ENCODE measurements around the gene PKM. TPM values are rescaled to one million over a fixed set of nuclear protein-coding genes. Genes with fewer than 3 reads are reported as not detected.

The PKM gene
- total RNA-seq, 1 donor from 2014 or later: 1,059 TPM

DNA sequence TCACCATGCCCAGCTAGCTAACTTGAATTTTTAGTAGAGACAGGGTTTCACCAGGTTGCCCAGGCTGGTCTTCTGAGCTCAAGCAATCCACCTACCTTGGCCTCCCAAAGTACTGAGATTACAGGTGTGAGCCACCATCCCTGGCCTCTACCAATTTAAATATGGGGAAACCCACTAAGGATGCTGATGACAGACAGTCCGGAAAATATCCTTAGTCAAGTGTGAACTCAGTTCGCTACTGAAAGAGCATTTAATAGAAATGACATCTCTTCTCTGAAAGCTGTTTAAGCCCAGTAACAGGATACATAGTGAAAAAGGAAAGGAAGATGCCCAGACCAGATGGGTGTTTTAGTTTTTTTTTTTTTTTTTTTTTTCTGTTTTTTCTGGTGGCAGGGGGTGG, 25.7 kb downstream of the PKM start:
- DNase-seq (no peak), ATAC-seq (no peak)
- intact Hi-C loops (cut with micrococcal nuclease): no loop called here

- DNase-seq (peak; percentile 86), ATAC-seq (peak; percentile 89)
- intact Hi-C loops (cut with micrococcal nuclease): no loop called here
These were observed 27.5 kb downstream of the PKM start for GRCh38 chr15:72203507-72203837.

DNA sequence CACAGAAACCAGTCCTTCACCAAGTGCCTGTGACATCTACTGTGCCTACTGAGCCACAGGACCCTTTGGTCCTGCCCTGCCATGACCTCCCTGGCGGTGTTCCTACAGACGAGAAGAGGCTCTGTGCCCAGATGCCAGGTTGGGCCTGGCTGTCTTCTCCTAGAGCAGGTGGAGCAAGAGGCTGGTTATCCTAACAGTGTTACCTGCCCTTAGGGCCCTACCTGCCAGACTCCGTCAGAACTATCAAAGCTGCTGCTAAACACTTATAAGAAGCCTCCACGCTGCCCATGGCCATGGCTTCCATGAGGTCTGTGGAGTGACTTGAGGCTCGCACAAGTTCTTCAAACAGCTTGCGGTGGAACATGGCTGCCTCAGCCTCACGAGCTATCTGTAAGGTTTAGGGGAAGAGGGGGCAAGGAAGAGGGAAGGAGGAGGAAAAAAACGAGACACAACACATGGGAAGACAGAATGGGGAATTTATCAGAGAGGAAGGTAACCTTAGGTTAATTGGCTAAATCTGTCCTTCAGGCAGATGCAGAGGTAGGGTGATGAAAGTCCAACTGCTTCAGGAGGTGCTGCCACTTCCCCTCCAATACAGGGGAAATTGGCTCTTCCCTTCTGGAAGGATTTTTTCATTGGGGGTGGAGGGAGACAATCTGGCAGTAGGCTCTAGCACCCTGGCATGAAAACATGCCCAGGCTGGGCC, 28.0 kb downstream of the PKM start:
- intact Hi-C loops (cut with micrococcal nuclease): no loop called here
- ATAC-seq (no peak), DNase-seq (no peak)

DNA sequence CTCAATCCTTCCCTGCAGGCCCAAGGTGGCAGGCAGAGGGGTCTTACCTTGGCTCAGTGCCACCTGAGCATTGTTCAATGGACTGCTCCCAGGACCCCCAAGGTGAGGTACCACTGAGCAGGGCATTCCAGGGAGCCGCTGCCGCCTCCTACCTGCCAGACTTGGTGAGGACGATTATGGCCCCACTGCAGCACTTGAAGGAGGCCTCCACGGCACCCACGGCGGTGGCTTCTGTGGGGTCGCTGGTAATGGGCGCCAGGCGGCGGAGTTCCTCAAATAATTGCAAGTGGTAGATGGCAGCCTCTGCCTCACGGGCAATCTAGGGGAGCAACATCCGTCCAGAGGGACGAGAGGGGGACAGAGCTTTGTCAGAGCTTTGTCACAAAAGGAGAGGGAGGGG, 28.7 kb downstream of the PKM start:
- ATAC-seq: no peak
- DNase-seq: no peak
- intact Hi-C loops (cut with micrococcal nuclease): no loop called here

GRCh38 chr15:72201391-72201921, 29.5 kb downstream of the PKM start:
- intact Hi-C loops (cut with micrococcal nuclease): no loop called here
- DNase-seq (peak; percentile 34), ATAC-seq (no peak)

GRCh38 chr15:72200395-72201237, 30.4 kb downstream of the PKM start:
- DNase-seq (no peak), ATAC-seq (no peak)
- intact Hi-C loops (cut with micrococcal nuclease): no loop called here

GRCh38 chr15:72199721-72200212, 31.2 kb downstream of the PKM start:
- ATAC-seq (peak; percentile 60), DNase-seq (peak; percentile 77)
- intact Hi-C loops (cut with micrococcal nuclease): no loop called here

- DNase-seq (no peak), ATAC-seq (no peak)
- intact Hi-C loops (cut with micrococcal nuclease): no loop called here
These were observed 31.8 kb downstream of the PKM start for GRCh38 chr15:72199205-72199515.

- ATAC-seq (no peak), DNase-seq (no peak)
- intact Hi-C loops (cut with micrococcal nuclease): no loop called here
These were observed 32.4 kb downstream of the PKM start for GRCh38 chr15:72198356-72199204.

DNA sequence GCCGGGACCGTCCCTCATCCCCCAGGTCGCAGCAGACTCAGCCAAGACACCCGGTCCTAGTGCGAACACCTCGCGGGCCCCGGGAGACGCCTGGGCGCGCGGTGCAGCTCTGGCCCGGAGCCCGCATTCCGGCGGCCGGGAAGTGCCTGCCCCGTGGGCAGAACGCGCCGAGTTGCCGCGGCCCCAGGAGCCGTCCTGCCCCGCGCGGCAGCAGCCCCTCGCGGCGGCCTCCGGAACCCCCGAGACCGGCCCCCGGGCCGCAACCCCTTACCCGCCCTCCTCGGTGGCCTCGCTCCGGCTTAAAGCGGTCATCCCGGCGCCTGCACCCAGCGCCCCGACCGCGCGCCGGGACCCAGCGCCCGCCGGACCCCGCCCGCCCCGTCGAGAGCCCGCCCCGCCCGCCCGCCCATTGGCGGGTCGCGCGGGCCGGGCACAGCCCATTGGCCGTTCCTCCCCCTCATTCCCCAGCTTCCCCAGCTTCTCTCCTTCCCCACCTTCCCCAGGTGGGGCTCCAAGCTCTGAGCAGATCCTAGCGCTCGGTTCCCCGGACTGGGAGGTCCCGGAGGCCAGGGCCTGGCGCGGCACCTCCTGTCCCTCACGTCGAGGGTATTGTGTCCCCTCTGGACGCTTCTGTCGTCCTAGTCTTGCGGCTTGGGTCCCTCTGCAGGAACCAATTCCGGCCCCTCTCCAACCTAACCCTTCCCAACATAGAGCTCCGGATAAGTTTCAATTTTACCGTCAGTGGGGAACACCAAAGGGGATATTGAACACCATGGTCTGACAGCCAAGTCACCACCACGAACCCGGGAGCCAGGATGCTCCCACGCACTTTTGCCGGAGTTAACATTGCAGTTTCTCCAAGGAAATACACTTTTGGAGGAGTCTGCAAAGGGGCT, 33.3 kb downstream of the PKM start, which contains the start of gene GRAMD2A:
TSS of gene GRAMD2A (minus strand) at position 328 of the 896 bp plus-strand sequence.
- DNase-seq: peak; percentile 53
- ATAC-seq: peak; percentile 42
- intact Hi-C loops (cut with micrococcal nuclease): no loop called here

DNA sequence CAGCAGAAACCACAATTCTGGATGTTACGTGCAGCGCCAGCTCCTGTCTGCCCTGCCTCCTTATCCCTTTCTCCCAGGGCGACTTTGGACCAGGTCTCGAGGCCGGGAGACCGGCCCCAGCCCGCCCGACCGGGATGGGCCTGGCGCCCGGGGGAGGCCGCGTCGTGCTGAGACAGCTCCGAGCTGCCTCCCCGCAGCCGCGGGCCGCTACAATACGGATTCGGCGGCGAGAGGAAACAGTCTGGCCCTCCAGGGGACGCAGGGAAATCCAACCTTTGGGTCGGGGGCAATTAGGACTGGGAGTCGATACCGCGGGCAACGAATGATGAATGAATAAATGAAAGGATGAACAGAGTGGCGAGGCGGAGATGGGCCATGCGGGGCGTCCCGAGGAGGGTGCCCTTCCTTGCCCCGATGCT, 33.9 kb downstream of the PKM start:
- no peak for DNase-seq
- intact Hi-C loops (cut with micrococcal nuclease): no loop called here
- no peak for ATAC-seq

- ATAC-seq: no peak
- intact Hi-C loops (cut with micrococcal nuclease): no loop called here
- DNase-seq: no peak
These were observed 34.5 kb downstream of the PKM start for GRCh38 chr15:72196409-72197040.

DNA sequence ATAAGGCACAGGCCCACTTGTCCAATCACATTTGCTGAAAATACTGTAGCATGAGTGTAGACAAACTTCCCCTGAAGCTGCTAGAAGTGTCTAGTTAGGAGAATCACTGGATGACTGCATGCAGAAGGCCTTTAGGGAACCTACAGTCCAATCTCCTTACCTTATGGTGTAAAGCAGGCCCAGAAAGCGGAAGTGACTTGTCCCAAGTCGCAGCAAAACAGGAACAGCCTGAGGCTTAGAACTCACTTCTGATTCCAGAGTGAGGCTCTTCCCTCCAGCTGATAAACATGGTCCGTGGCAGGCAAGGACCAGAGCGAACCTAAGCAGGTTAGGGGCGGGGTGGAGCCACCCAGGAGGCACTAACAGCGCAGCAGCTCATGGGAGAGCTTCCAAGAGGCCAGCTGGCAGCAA, 35.9 kb downstream of the PKM start:
- DNase-seq: no peak
- intact Hi-C loops (cut with micrococcal nuclease): no loop called here
- no peak for ATAC-seq

DNA sequence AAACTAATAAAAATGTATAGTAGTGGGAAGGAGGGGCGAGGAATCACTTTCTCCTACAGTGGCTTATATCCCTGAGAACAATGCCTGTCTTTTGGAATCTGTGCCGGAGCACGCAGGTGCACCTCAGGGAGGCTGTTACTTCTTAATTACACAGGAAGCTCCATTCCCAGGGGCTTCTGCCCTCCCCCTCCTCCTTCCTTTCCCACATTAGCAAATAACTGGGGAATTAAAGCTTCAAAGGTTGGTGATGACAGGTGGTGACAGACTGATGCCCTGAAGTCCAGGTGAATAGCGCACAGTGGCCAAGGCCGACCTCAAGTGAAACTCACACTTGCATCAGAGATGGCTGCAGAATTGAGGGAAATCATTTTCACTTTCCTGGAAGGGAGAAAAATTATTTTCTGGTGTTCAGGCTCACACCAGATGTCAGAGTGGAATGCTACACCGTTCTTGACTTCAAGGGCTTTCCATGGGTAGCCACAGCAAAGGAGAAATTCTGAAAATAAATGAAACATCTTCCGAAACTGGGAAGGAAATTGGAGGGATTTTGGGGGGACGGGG, 37.1 kb downstream of the PKM start:
- ATAC-seq (no peak), DNase-seq (no peak)
- intact Hi-C loops (cut with micrococcal nuclease): no loop called here

GRCh38 chr15:72192416-72192815, 38.6 kb downstream of the PKM start:
- ATAC-seq (no peak), DNase-seq (no peak)
- intact Hi-C loops (cut with micrococcal nuclease): no loop called here

DNA sequence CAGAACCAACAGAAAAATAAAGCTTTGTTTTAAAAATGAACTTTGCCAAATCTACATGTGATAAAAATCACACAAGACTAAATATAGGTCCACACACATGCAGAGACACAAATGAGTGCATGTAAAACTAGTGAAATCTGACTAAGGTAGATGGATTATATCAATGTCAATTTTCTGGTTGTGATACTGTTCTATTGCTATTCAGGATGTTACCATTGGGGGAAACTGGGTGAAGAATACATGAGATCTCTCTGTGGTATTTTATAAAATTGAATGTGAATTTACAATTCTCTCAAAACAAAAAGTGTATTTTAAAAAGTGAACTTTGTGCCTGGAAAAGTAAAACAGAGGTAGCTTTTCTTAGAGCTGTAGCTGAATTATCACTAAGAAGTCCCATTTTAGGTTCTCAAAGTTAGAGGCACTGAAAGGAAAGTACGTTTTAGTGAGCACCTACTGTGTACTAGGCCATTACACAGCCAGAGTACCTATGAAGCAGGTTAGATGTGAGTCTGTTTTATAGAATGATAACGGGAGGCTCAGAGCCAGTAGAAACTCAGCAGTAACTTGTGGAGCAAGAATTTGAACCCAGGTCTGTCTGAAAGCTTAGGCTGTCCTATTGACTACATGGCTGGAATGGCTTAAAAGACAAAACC, 41.6 kb downstream of the PKM start:
- ATAC-seq (no peak), DNase-seq (no peak)
- intact Hi-C loops (cut with micrococcal nuclease): no loop called here

- peak; percentile 53 for DNase-seq
- ATAC-seq: peak; percentile 89
- intact Hi-C loops (cut with micrococcal nuclease): no loop called here
These were observed 46.7 kb downstream of the PKM start for GRCh38 chr15:72184165-72184811.

All from left ventricle myocardium superior (tissue), 1 donor.